ENCODE measurements around the gene DOCK3.
A peak's percentile ranks its signal among the peaks of the same experiment; 100 is the strongest.

The DOCK3 gene, protein sequence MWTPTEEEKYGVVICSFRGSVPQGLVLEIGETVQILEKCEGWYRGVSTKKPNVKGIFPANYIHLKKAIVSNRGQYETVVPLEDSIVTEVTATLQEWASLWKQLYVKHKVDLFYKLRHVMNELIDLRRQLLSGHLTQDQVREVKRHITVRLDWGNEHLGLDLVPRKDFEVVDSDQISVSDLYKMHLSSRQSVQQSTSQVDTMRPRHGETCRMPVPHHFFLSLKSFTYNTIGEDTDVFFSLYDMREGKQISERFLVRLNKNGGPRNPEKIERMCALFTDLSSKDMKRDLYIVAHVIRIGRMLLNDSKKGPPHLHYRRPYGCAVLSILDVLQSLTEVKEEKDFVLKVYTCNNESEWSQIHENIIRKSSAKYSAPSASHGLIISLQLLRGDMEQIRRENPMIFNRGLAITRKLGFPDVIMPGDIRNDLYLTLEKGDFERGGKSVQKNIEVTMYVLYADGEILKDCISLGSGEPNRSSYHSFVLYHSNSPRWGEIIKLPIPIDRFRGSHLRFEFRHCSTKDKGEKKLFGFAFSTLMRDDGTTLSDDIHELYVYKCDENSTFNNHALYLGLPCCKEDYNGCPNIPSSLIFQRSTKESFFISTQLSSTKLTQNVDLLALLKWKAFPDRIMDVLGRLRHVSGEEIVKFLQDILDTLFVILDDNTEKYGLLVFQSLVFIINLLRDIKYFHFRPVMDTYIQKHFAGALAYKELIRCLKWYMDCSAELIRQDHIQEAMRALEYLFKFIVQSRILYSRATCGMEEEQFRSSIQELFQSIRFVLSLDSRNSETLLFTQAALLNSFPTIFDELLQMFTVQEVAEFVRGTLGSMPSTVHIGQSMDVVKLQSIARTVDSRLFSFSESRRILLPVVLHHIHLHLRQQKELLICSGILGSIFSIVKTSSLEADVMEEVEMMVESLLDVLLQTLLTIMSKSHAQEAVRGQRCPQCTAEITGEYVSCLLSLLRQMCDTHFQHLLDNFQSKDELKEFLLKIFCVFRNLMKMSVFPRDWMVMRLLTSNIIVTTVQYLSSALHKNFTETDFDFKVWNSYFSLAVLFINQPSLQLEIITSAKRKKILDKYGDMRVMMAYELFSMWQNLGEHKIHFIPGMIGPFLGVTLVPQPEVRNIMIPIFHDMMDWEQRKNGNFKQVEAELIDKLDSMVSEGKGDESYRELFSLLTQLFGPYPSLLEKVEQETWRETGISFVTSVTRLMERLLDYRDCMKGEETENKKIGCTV (N-terminal part only)

GRCh38 chr3:50674349-50675178, at the start of gene DOCK3:
Gene DOCK3, plus strand, starts transcription at chr3:50674927. Its CDS starts 337 bp downstream, at chr3:50675264.
- peak; percentile 28 for DNase-seq

GRCh38 chr3:50625231-50626182, 49.2 kb upstream of the DOCK3 start:
- DNase-seq = no peak

DNA sequence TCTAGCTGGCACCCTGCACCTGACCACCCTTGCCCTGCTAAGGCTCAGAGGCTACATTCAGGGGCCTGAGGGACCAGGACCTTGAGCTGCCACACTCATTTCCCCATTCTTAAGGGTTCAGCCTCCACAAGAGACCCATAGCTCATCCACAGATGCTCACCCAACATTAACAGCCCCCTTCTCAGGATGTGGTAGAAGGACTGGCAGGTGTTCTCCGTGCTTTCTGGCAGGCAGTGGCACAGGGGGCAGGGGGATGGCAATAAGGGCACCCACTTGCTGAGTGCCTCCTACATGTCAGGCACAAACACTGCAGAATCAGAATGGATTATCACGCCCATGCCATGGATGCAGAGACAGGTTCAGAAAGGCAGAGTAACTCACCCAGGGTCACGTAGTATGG, 48.3 kb upstream of the DOCK3 start:
- no peak for DNase-seq

DNA sequence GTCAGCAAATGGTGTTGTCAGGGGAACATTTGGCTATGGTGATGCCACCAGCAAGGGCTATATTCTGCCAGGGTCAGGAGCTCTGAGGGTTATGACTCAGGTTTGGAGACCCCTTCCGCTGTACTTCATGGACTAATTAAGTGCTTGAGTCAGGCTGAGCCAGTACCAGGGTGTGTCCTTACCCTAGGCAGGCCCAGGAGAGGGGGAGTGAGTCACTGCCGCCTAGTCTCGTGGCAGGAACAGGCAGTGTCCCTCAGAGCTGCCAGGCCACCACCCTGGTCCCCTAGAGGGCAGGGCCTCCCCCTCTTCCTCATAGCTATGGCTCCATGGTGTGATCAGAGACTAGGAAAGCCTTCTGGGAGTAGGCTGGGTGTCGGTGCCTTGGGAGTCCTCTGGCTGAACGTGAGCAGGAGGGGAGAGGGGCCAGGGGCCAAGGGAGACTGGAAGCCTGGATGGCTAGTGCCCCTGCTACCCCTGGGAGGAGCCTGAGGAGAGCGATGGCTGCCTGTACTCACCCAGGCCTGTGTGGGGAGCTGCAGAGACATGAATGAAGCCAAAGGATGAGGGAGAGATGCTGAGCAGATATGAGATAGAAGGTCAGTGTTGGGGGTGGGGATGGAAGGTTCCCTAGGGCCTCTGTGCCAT, 47.2 kb upstream of the DOCK3 start:
- DNase-seq = no peak

DNA sequence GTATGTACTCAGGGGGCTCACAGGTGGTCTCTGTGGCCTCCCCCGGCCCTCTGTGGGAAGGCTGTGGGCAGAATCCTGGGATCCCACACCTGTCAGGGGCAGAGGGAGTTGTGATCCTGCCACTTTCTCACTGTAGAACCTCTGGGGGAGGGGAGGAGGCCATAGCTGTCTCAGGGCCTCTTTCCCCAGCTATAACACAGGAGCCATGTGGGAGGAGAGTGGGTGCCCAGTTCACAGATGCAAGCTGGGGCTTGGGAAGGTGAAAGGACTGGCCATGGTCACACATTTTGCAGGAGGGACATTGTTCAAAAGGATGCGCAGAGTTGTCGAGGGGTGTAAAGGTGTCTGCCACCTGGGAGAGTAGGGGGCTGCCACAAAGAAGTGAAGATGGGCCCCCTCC, 46.1 kb upstream of the DOCK3 start:
- DNase-seq = no peak

DNA sequence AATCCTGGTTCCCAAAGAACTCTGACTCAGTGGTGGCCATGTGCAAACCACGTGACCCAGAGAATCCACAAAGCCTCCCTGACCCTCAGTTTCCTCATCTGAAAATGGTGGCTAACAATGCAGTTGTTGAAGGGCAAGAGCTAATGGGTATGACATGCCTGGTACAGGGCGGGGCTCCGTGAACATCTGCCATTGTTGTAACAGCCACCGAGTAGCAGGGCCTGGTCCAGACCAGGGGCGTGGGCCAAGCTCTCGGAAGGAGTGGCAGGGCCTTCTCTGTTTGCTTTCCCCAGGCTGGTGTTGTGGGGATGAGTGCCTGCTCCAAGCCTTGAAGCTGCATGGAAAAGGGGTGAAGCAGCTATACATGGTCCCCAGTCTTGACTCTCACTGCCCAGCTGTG, 44.3 kb upstream of the DOCK3 start:
- DNase-seq = no peak

DNA sequence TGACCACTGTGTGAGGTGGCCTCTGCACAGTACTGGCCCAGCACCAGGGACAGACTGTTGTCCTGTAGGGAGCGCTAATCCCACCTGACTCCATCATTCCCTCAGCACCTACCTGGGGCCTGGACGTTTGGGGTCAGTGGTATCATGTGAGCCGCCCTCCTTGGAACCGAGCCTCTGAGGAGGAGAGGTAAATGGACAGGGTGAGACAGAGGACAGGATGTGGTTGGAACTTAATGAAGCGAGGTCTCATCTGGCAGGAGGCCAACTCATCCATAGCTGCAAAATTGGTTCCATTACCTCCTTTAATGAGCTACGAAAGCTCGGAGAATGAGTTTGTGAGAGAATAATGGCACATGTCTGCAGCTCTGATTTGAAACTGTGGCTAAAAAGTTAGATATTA, 43.9 kb upstream of the DOCK3 start:
- DNase-seq = peak; percentile 20

DNA sequence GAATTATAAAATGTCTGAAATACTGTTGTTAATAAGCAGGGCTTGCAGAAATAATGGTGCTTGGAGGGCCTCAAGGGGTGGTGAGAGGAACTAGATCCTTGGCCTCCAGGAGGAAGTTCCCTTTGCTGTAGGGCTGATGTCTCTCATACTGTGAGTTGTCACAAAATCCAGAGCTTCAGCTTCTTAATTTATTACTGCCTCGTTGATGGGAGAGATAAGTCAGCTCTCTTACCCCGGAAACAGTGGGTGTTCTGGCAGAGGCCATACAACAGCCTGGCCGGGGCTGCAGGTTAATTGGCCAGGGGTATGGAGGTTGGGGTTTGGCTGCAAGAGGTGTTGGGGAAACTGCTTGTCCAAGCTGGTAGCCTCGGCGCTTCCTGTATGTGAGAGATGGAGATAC, 42.3 kb upstream of the DOCK3 start:
- no peak for DNase-seq

DNA sequence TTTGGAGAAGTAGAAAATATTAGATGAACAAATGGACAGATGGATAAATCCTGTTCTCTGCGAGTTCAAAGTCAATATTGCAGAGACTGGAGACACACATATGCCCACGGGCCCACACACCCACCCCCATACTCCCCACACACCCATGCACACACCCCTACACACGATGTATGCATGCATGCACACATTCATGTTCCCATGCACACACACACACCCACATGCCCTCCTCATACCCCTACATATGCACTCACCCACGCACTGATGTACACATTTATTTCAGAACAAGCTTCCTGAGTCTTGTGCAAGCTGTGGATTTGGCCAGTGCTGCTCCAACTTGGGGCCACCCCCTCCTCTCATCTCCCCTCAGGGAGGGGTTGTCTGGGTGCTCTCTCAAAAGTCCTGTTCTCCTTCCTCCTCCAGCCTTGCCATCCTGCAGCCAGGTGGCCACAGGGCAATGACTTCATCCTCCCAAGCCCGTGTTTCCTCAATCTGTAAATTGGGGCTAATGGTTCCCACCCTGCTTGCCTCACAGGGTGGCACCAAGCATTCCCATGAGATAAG, 41.4 kb upstream of the DOCK3 start:
- no peak for DNase-seq

GRCh38 chr3:50635066-50635465, 39.7 kb upstream of the DOCK3 start:
- no peak for DNase-seq

DNA sequence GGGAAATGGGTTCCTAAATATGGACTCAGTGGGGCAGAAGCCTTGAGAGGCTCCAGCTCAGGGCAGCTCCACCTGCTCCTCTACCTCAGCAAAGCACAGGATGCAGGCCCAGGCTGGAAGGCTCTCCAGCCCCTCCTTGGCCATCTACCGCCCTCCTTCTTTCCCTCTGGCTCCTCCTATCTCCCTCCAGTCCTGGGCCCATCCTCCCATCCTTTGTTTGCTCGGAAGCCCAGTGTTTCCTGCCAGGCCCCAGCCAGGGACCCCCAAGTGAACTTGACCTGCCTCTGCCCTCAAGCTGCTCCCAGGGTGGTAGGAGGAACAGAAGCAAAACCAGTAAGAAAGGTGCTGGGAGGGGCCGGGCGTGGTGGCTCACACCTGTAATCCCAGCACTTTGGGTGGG, 37.7 kb upstream of the DOCK3 start:
- no peak for DNase-seq

DNA sequence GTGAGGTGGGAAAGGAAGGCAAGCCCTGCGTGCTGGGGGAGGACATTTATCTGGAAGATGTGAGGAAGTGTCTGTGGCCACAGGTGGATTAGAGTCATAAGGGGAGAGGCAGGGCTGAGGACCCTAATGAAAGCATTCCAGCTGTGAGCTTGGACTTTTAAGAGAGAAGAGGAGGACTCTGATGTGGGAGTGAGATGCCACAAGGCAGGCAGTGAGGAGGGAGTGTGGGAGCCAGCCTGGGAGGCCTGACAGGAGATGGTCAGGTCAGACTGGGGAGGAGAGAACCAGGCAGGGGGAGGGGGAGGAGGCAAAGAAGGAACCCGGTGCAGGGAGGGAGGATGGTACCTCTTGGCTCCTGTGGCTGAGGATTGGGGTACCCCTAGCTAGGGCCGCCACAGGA, 36.8 kb upstream of the DOCK3 start:
- DNase-seq = no peak

- no peak for DNase-seq
Measured at GRCh38 chr3:50639055-50639494, 35.7 kb upstream of the DOCK3 start.

DNA sequence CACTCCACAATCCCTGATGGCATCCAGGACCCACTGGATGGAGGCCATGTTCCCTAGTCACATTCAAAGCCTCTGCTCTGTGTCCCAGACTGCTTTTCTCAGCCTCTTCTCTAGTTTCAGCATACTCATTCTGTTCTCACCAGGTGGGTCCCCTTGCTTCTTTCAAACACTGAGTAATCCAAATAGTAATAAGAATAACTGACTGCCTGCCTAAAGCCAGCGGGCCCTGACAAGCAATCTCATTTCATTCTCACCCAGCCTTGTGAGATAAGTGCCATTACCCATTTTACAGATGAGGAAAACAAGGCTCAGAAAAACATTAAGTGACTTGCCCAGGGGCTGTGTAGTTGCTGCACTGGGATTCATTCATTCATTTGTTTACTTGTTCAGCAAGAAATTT, 32.3 kb upstream of the DOCK3 start:
- no peak for DNase-seq

DNA sequence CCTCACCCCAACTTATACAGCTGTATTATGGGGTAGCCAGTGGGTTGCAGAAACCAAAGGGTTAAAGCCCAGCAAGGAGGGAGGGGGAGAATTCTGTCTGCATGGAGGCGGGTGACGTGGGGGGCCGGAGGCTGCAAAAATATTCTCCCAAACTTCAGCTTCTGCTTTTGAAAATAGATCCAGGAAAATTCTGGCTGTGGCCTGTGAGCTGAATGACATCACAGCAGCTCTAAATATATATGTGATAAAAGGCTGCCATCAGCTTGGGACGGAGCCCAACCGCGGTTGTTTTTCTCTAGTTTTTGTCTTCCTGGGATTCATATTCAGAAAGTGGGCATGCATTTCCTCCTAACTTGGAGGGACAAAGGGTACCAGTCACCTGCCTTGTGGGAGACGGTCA, 30.2 kb upstream of the DOCK3 start:
- DNase-seq = no peak

GRCh38 chr3:50645378-50645777, 29.3 kb upstream of the DOCK3 start:
- no peak for DNase-seq

- no peak for DNase-seq
Measured at GRCh38 chr3:50648313-50648712, 26.4 kb upstream of the DOCK3 start.

GRCh38 chr3:50648944-50649343, 25.8 kb upstream of the DOCK3 start:
- no peak for DNase-seq

- no peak for DNase-seq
Measured at GRCh38 chr3:50649451-50649931, 25.2 kb upstream of the DOCK3 start.

- no peak for DNase-seq
Measured at GRCh38 chr3:50650018-50650417, 24.7 kb upstream of the DOCK3 start.
